Suppressor macrophage treated with lipopolysaccharide for 4 hours (primary cell): ENCODE results near the gene TADA2B.

Experiments
- DNase-seq: peaks from one replicate; pipeline ENCODE4 v3.0.0-alpha.2; 2020

The TADA2B gene

DNA sequence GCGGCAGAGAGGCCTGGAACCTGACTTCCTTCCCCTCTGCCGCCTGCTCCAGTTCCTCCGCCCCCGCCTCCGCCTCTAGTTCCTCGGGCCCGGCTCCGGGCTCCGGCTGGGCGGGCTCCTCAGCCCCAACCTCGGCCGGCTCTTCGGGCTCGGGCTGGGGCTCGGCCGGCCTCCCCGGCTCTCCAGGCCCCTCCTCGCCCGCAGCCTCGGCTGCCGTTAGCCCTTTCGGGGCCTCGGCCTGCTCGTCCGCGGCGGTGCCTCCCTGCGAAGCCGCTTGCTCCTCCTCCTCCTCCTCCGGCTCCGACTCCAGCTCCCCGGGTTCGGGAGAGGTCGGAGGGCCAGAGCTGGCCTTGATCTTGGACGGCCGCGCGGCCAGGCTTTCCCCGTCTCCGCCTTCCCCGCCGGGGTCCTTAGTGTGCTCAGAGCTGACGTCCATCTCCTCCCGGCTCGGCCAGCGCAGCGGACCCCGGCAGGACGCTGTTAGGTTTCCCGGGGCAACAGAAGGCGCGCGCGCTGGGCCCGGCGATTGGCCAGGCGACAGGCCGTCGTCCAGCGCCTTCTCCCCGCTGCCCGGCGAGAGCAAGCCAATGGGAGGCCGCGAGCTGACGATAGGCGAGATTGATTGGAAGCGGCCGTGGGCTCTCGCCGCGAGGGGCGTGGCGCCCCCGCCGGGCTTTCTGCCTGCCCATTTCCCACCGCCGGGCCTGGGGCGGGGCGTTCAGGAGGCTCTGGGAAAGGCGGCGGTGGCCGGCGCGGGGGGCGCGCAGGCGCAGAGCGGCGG, 479 bp upstream of the TADA2B start:
- peak; percentile 99 for DNase-seq

GRCh38 chr4:7044137-7044930, 1.2 kb downstream of the TADA2B start:
- DNase-seq: no peak

DNA sequence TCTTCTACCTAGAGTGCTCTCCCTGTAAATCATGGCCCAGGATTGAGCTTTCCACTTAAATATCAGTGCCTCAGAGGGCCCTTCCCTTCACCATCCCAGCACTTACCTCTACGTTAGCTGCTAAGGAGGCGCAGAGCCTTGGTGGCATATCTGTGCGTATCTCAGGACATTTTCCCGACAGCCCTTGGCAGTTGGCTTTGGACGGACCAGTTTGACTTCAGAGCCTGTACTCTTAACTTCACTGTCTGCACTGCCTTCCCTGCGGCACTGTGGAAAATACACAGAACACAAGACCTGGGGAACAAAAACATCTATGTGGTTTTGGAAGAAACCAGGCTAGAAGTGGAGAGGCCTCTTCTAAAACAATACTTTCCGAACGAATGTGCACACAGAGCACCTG, 2.4 kb downstream of the TADA2B start:
- no peak for DNase-seq

- no peak for DNase-seq
Measured at GRCh38 chr4:7045961-7046921, 3.1 kb downstream of the TADA2B start.

DNA sequence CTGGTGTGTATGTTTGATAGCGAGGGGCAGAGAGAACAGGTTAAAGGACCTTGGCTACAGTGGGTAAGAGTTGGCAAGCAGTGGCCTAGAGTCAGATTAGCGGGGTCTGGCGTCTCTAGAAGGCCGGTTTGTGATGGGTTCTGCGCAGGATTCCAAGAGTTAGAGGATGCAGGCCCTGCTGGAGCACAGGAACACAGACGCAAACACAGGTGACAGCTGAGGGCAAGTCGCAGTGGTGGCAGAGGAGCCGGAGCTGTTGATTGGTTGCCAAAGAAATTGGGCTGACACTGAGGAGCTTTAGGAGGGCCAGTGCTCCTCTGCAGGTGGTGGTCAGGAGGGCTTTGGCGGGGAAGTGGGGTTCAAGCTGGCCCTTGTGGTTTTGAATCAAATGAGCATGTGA, 3.8 kb downstream of the TADA2B start:
- DNase-seq: no peak

- no peak for DNase-seq
Measured at GRCh38 chr4:7048642-7049041, 5.5 kb downstream of the TADA2B start.

DNA sequence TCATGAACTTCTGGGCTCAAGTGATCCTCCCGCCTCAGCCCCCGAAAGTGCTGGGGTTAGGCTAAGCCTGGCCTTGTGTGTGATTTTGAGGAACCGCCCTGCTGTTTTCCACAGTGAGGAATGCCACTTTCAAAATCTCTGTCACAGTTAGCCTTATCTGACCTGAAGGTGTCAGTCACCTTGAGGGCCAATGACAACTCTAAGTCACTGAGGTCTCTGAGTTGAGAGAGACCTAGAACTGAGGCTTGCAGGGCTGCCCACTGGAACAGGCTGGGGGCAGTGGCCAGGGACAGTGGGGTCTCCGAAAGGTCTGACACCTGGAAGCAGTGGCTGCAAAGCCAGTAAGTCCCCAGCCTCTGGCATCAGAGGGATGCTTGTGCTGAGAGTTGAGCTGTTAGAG, 6.1 kb downstream of the TADA2B start:
- DNase-seq: no peak

DNA sequence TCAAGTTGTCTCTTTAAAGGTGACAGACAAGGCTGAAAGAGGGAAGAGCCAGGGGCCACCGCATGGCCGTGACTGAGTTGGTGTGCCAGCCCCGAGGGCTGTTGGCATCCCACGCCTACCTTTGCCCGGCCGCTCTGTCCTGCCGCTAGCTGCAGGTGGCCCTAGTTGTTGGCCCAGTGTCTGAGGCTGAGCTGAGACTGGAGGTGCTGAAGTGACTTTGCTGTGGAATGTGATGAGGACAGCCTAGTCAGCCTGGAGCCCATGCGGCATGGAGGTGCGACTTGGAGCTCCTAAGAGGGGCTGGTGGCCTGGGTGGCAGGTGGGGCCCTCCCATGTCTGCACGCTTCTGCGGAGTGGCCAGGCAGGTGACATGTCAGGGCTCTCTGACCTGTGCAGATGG, 6.6 kb downstream of the TADA2B start:
- no peak for DNase-seq

DNA sequence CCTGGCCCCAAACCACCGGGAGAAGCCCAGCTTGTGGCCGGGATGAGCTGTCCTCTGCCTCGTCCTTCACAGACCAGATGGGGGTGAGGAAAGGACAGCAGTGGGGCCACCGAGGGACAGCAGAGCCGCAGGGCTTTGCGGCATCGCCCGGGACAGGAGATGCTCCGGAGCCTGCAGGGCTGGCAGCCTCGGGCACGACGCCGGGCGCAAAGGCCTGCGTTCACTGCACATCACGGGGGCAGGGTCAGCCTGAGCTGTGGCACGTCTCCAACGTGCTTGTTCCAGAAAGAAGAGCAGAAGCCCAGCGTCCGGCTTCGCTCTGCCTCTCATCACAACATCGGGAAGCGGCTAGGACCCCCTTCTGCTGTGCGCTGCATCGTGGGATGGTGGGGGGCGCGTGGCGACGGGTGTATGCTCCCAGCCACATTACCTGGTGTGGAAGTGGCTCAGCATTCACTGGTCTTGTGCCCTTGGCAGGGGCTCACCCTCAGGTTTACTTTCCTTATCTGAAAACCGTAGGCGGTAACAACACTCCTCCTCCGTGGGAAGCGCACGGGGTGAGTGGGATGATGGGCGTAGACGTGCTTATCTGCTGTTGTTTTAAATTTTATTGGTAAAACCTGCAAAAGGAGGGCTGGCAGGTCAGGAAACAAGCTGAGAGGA, 7.4 kb downstream of the TADA2B start:
- DNase-seq: no peak

GRCh38 chr4:7051144-7051495, 7.9 kb downstream of the TADA2B start:
- no peak for DNase-seq

GRCh38 chr4:7051905-7052304, 8.7 kb downstream of the TADA2B start:
- no peak for DNase-seq

DNA sequence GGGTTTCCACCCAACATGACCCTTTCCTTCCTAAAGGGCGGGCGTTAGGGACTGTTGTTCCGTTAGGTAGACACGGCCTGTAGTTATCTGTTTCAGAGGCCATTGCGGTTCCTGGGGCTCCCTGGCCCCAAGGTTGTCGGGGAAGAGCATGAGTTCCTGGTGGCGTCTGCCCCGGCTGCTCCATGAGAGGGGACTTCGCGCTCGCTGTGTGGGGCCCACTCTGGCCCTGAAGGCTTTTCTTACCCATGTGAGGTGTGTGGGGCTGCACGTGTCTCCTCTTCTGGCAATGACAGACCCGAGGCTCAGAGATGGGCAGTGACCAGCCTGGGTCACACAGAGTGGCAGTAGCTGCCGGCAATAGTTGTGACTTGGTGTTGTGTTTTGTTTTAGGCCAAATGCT, 9.1 kb downstream of the TADA2B start:
- no peak for DNase-seq

DNA sequence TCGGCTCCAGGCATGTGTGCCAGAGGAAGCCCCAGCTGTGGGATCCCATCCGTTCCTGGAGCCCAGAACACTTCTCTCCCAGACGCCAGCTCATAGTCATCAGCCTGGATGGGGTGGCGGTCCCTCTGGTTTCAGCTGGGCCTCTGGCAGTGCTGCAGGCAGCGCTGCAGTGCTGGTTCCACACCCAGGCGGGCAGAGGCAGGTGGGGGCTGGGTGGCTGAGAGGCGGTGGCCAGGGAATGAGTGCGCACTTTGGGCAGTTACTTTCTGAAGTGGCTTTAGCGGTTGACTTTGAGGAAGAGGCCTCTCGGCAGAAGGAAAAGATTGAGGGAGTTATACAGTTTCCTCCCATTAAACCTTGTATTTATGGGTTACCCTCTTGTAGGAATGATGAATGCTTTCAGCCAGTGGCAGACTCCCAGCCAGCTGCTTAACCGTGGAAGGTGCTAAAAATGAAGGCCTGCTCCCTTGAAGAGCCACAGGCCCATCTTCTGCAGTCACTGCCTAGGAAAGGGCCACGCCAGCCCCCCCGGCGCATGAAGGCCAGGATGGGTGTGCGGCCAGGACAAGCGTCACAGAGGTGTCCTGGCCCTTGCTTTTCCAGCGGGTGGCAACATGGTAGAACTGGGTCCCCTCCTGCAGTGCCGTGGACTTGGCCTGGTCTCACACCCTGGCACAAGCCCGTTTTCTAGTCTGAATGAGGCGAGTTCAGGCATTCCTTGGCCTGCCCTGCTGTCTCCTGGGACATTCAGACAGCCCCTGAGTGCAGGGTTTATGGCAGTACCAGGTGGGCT, 9.9 kb downstream of the TADA2B start:
- peak; percentile 52 for DNase-seq

- DNase-seq: no peak
Measured at GRCh38 chr4:7054106-7054880, 11.1 kb downstream of the TADA2B start.

DNA sequence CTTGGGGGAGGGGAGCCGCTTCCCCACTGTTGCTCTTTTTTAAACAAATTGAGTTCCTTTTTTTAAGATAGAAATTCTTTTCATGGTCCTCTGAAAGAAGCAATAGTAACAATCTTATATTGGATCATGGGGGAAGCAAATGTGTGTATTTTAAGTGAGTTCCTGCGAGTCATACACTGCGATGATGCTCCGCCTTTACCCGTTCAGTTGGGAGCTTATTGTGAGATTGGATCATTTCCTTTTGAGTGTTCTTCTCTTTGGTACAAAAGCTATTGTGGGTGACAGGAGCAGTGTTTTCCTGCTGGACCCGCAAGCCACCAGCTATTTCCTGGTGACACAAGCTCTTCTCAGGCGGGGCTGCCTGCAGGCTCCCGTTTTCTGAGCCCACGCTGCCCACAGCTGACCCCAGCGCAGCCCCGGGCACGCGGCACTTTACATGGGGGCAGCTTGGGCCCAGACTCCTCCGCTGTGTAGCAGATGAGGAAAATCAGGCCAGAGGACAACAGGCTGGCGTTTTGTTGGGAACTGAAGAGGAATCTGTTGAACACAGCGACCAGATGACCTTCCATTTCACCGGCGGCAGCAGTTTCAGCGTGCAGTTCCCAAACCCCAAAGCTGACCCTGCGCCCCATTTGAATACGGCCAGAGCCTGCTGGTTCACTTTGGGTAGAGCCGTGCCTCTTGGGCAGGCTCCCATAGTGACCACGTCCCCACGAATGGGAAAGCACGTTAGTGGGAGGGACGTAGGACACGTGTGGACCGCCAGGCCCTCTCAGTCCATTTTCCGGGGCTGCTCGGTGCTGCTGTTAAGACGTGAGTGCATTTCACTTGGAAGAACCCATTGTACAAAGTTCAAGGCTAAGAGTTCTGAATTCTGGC, 12.2 kb downstream of the TADA2B start:
- no peak for DNase-seq

- DNase-seq: no peak
Measured at GRCh38 chr4:7055990-7056325, 12.8 kb downstream of the TADA2B start.

- no peak for DNase-seq
Measured at GRCh38 chr4:7058792-7059191, 15.6 kb downstream of the TADA2B start.

GRCh38 chr4:7059662-7060061, 16.5 kb downstream of the TADA2B start:
- DNase-seq: peak; percentile 47

DNA sequence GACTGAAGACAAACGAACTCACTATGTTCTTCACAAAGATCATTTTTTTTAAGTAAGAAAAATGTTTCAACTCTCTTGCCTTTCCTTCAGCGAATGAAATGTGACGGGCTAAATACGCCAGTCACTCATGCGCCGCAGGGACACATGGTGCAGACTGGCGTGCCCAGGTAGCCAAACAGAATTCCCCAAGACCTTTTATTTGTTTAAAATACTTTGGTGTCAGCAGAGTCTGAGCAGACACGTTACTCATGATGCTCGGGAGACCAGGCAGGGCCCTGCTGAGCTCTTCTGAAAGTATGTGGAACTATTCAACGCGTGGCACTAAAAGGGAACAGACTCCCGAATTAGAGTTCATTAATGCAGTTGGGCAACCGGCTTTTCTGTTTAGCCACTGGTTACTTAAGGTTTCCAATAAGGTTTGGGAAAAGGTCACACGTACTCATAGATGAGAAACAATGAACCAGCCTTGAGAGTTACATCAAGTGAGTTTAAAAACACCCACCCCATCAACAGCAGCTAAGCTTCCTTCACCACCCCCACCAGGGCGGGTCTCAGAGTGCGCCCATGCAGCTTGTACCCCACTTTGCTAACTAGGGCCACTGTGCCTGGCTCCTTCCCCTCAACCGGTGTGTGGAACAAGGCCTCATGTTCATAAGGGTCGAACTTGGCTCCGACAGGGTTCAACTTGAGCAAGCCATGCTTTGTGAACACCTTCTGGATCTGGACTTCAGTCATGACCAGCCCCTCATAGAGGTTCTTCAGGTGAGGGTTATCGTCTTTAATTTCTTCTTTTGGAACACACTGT, 17.4 kb downstream of the TADA2B start:
- DNase-seq: peak; percentile 76
